Erythroblast (primary cell): ENCODE measurements around the gene MAPK4.

ENCODE experiments used
- GATA1 ChIP-seq: IDR thresholded peaks from 2 replicates; pipeline ENCODE4 v1.6.1; 2011; ENCODE audit warnings: low read depth, mild to moderate bottlenecking, control low read depth, low read length, moderate library complexity
- POLR2A ChIP-seq: IDR thresholded peaks from 2 replicates; pipeline ENCODE4 v1.6.1; 2011; ENCODE audit warnings: mild to moderate bottlenecking, low read length

DNA sequence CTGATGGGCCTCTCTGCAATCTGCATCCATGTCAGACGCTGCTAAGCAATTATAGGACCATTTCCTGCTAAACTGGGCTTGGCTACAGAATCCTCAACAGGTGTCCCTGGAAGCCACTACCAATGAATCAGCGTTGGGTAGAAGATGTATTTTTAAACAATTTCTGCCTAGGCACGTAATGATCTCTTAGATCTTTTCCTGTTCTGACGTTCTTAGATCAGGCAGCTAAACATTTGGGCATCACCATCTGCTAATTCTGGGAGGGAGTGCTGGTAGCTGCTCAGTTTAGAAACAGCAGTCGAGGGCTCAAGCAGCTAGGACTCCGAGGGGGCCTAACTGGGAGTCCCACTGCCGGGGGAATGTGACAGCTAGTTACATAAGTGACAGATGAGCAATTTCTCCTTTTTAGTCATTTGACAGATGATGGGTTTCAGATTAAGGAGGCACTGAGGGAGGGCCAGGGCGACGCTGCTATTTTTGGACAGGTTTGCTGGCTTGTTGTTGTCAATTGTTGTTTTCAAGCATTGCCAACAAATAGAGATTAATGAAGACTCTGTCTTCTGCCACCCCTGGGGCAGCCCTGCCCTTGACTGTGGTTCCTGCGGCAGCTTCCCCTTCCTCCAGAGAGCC is 167.2 kb downstream of the MAPK4 start:
- no peak for TF ChIP-seq POLR2A
- no peak for TF ChIP-seq GATA1
